K562 (cell line): ENCODE results near the gene MYO1D. TPM values are rescaled to one million over a fixed set of nuclear protein-coding genes. Genes with fewer than 3 reads are reported as not detected.

ENCODE experiments used
- GTF2A2 ChIP-seq: IDR thresholded peaks from 2 replicates; pipeline ENCODE4 v1.6.1; 2016; ENCODE audit warnings: mild to moderate bottlenecking, missing genetic modification characterization, missing compliant biosample characterization
- NFXL1 ChIP-seq: fragments of 450-650 bp; formaldehyde crosslinking; IDR thresholded peaks from 2 replicates; pipeline ENCODE4 v1.4.0; 2021; ENCODE audit warnings: mild to moderate bottlenecking
- NR4A1 ChIP-seq, 2 experiments: fragments of 250-450 bp in 1 of 2; fragments of 450-650 bp in 1 of 2; sonication (Bioruptor Pico) in 1 of 2; IDR thresholded peaks; 2 replicates each; pipeline versions ENCODE4 v1.4.0 to v1.6.1; 2016 to 2020; ENCODE audit warnings: mild to moderate bottlenecking in 2 of 2, missing compliant biosample characterization in 1 of 2, missing genetic modification characterization in 1 of 2, moderate library complexity in 1 of 2
- ZC3H8 ChIP-seq: fragments of 450-650 bp; IDR thresholded peaks from 2 replicates; pipeline ENCODE4 v1.6.1; 2017
- ZNF76 ChIP-seq: fragments of 250-450 bp; sonication (Bioruptor Pico); IDR thresholded peaks from 2 replicates; pipeline ENCODE4 v1.4.0; 2020; ENCODE audit warnings: mild to moderate bottlenecking, moderate library complexity, borderline replicate concordance
- polyA plus RNA-seq, 8 experiments: library from polyadenylated mRNA; depleted of rRNA in 4 of 8; stranded (reverse) in 5 of 8; unstranded in 3 of 8; fragments of >200 nt; fragmentation: Nextera tagmentation in 2 of 8; fragmentation: Illumina TruSeq in 1 of 8; extraction: Ambion mirVana in 2 of 8; extraction: Trizol in 1 of 8; gene quantifications; 2 replicates each; pipeline versions ENCODE4 v1.2.1 to v1.2.3, GENCODE V29; 2011 to 2014; ENCODE audit warnings: inconsistent platforms in 1 of 8, missing spikeins in 1 of 8
- total RNA-seq, 7 experiments: library from RNA; depleted of rRNA in 6 of 7; stranded (reverse); fragments of >200 nt in 6 of 7; fragmentation: Illumina TruSeq in 2 of 7; extraction: Trizol in 2 of 7; gene quantifications; 2 replicates each; pipeline versions ENCODE4 v1.2.1 to v1.2.3, GENCODE V29; 2011 to 2021; ENCODE audit warnings: low replicate concordance in 1 of 7
- TF ChIP-seq, protein P1 (sequence below): sonication (generic); formaldehyde crosslinking; IDR thresholded peaks from 2 replicates; pipeline ENCODE4 v1.8.0; 2023; ENCODE audit warnings: mild to moderate bottlenecking, missing genetic modification reagents
- TF ChIP-seq, protein P2 (sequence below), 2 experiments: fragments of 200-800 bp in 1 of 2; sonication (Bioruptor generic) in 1 of 2; sonication (generic) in 1 of 2; formaldehyde crosslinking in 1 of 2; IDR thresholded peaks in 1 of 2; conservative IDR thresholded peaks in 1 of 2; 2 replicates each; pipeline versions ENCODE4 v1.5.0 to v1.6.1; 2016 to 2020; ENCODE audit warnings: missing compliant biosample characterization in 1 of 2, missing genetic modification characterization in 1 of 2, missing genetic modification reagents in 1 of 2
- TF ChIP-seq, protein P3 (sequence below): sonication (generic); formaldehyde crosslinking; IDR thresholded peaks from 2 replicates; pipeline ENCODE4 v1.8.0; 2023; ENCODE audit warnings: missing genetic modification reagents, mild to moderate bottlenecking, borderline replicate concordance

MYO1D gene
- total and polyA plus RNA-seq, 9 of the 15 experiments (the other 6 are each of a cell fraction or from before 2014, with no cell fraction given) = 2.1 to 71.2 (median 45.4) TPM

DNA sequence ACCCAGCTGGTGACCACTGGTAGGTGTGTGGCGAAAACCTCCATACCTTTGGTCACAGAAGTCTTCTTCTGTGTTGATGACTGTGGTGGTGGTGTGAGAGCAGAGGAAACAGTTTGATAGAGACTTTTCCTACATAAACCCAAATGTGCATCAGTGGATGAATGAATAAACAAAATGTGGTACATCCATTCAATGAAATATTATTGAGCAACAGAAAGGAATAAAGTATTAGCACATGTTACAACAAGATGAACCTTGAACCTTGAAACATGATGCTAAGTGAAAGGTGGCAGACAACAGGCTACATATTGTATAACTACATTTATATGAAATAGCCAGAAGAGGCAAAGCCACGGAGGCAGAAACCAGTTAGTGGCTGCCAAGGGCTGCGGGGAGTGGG is 374.9 kb downstream of the MYO1D start (continued):
- TF ChIP-seq, protein P1, sequence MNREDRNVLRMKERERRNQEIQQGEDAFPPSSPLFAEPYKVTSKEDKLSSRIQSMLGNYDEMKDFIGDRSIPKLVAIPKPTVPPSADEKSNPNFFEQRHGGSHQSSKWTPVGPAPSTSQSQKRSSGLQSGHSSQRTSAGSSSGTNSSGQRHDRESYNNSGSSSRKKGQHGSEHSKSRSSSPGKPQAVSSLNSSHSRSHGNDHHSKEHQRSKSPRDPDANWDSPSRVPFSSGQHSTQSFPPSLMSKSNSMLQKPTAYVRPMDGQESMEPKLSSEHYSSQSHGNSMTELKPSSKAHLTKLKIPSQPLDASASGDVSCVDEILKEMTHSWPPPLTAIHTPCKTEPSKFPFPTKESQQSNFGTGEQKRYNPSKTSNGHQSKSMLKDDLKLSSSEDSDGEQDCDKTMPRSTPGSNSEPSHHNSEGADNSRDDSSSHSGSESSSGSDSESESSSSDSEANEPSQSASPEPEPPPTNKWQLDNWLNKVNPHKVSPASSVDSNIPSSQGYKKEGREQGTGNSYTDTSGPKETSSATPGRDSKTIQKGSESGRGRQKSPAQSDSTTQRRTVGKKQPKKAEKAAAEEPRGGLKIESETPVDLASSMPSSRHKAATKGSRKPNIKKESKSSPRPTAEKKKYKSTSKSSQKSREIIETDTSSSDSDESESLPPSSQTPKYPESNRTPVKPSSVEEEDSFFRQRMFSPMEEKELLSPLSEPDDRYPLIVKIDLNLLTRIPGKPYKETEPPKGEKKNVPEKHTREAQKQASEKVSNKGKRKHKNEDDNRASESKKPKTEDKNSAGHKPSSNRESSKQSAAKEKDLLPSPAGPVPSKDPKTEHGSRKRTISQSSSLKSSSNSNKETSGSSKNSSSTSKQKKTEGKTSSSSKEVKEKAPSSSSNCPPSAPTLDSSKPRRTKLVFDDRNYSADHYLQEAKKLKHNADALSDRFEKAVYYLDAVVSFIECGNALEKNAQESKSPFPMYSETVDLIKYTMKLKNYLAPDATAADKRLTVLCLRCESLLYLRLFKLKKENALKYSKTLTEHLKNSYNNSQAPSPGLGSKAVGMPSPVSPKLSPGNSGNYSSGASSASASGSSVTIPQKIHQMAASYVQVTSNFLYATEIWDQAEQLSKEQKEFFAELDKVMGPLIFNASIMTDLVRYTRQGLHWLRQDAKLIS (CRISPR knock-in tag) = no peak
- TF ChIP-seq, protein P2, sequence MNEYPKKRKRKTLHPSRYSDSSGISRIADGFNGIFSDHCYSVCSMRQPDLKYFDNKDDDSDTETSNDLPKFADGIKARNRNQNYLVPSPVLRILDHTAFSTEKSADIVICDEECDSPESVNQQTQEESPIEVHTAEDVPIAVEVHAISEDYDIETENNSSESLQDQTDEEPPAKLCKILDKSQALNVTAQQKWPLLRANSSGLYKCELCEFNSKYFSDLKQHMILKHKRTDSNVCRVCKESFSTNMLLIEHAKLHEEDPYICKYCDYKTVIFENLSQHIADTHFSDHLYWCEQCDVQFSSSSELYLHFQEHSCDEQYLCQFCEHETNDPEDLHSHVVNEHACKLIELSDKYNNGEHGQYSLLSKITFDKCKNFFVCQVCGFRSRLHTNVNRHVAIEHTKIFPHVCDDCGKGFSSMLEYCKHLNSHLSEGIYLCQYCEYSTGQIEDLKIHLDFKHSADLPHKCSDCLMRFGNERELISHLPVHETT (CRISPR knock-in tag; conservative IDR thresholded peaks at IDR 0.05 in 1 of 2, IDR thresholded peaks at IDR 0.05 in 1 of 2) = no peak
- TF ChIP-seq ZC3H8 = no peak
- no peak for TF ChIP-seq NR4A1 (CRISPR knock-in tag; IDR thresholded peaks at IDR 0.05)
- no peak for TF ChIP-seq NR4A1 (tag; IDR thresholded peaks at IDR 0.05)
- TF ChIP-seq ZNF76 (CRISPR knock-in tag) = no peak
- no peak for TF ChIP-seq GTF2A2 (tag)
- TF ChIP-seq NFXL1 (CRISPR knock-in tag) = no peak
- TF ChIP-seq, protein P3, sequence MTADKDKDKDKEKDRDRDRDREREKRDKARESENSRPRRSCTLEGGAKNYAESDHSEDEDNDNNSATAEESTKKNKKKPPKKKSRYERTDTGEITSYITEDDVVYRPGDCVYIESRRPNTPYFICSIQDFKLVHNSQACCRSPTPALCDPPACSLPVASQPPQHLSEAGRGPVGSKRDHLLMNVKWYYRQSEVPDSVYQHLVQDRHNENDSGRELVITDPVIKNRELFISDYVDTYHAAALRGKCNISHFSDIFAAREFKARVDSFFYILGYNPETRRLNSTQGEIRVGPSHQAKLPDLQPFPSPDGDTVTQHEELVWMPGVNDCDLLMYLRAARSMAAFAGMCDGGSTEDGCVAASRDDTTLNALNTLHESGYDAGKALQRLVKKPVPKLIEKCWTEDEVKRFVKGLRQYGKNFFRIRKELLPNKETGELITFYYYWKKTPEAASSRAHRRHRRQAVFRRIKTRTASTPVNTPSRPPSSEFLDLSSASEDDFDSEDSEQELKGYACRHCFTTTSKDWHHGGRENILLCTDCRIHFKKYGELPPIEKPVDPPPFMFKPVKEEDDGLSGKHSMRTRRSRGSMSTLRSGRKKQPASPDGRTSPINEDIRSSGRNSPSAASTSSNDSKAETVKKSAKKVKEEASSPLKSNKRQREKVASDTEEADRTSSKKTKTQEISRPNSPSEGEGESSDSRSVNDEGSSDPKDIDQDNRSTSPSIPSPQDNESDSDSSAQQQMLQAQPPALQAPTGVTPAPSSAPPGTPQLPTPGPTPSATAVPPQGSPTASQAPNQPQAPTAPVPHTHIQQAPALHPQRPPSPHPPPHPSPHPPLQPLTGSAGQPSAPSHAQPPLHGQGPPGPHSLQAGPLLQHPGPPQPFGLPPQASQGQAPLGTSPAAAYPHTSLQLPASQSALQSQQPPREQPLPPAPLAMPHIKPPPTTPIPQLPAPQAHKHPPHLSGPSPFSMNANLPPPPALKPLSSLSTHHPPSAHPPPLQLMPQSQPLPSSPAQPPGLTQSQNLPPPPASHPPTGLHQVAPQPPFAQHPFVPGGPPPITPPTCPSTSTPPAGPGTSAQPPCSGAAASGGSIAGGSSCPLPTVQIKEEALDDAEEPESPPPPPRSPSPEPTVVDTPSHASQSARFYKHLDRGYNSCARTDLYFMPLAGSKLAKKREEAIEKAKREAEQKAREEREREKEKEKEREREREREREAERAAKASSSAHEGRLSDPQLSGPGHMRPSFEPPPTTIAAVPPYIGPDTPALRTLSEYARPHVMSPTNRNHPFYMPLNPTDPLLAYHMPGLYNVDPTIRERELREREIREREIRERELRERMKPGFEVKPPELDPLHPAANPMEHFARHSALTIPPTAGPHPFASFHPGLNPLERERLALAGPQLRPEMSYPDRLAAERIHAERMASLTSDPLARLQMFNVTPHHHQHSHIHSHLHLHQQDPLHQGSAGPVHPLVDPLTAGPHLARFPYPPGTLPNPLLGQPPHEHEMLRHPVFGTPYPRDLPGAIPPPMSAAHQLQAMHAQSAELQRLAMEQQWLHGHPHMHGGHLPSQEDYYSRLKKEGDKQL (CRISPR knock-in tag) = no peak
